ENCODE measurements around the gene RAPGEF1. TPM values are rescaled to one million over a fixed set of nuclear protein-coding genes. Genes with fewer than 3 reads are reported as not detected.

Gene RAPGEF1
- polyA plus RNA-seq, 2 of the 4 experiments (the other 2 are of a cell fraction), result 21.6 to 27.7 TPM

DNA sequence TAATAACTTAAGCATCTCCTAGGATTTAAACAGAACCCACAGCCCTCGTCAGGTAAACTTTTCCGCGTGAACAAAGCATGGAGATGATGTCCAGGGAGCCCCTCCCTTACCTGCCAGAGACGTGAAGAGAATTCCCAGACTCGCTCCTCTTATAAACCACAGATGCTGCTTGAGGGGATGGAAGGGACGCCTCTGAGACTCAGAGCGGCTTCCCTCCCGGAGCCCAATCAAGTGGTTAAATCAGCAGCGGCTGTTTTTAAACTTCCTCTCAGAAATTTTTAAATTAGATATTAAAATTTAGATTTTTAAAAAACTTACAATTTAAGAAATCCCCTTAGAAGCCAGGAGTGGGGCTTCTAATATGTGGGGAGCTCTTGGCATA, 71.8 kb downstream of the RAPGEF1 start (continued):
- TF ChIP-seq KDM5A (IDR thresholded peaks at IDR 0.05) (no peak), CHD2 (IDR thresholded peaks at IDR 0.05; ENCODE audit: low read length, partially characterized antibody) (no peak)

DNA sequence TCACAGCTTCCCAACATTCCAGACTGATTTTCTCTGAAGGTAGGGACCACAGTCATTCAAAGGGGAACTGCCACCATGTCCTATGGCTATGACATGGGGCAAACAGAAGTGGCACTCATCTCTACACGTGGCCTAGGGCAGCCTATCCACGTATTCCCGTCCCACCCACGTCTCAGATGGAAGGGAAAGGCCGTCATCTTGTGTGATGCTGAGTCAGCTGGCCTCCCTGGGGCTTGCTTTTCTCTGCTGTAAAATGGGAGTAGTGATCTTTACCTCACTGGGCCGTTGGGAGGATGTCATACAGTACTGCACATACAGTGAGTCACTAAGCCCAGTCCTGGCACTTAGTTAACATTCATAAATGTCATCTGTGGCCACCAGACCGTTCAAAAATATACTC, 72.3 kb downstream of the RAPGEF1 start:
- TF ChIP-seq HOXA7 (CRISPR knock-in tag; IDR thresholded peaks at IDR 0.05), result no peak
- no peak for TF ChIP-seq KDM5A (IDR thresholded peaks at IDR 0.05)
- peak; percentile 39 for TF ChIP-seq MAFK (IDR thresholded peaks at IDR 0.05; ENCODE audit: partially characterized antibody)
- no peak for TF ChIP-seq ZFP36 (IDR thresholded peaks at IDR 0.05; ENCODE audit: borderline replicate concordance, partially characterized antibody)
- no peak for FAIRE-seq
- H3K4me3 ChIP-seq, result no peak overlapping the region
- ChIA-PET CTCF (no interaction called here), POLR2A (no interaction called here)
- no peak for DNase-seq (ENCODE audit: low read depth in 1 of 2, low spot score in 1 of 2)
- H3K9me3 ChIP-seq, result peaks cover 15% of the 10 kb centered on the region; the same call in 1 of the 3 replicates
- ATAC-seq, result no peak
- H3K4me2 ChIP-seq, result no peak overlapping the region
- H3K27ac ChIP-seq, result no peak overlapping the region
- 76% methylated on average over 7 of the region's 7 CpGs for WGBS (ENCODE audit: missing lambda C conversion rate)
- H3K4me1 ChIP-seq, result peaks cover 20% of the 10 kb centered on the region

DNA sequence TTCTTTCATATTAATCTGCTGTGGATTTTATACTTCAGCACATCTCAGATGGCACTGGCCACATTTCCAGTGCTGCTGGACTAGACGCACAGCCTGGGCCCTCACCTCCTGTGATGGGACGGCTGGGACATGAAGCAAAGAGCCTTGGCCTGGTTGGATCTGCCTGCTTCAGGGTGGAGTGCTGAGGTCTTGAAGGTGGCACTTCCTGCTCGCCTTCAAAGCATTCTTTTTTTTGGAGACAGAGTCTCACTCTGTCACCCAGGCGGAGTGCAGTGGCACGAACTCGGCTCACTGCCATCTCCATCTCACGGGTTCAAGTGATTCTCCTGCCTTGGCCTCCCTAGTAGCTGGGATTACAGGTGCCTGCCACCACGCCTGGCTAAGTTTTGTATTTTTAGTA, 73.1 kb downstream of the RAPGEF1 start:
- FAIRE-seq (no peak), ATAC-seq (no peak), DNase-seq (ENCODE audit: low read depth in 1 of 2, low spot score in 1 of 2) (no peak)
- no peak overlapping the region for H3K4me3 ChIP-seq
- peaks cover 25% of the 10 kb centered on the region for H3K4me1 ChIP-seq
- no peak for TF ChIP-seq FOXS1 (CRISPR knock-in tag; IDR thresholded peaks at IDR 0.05)
- no peak for TF ChIP-seq MAFK (IDR thresholded peaks at IDR 0.05; ENCODE audit: partially characterized antibody)
- no peak for TF ChIP-seq HOXA7 (CRISPR knock-in tag; IDR thresholded peaks at IDR 0.05)
- no peak for TF ChIP-seq CBX2 (IDR thresholded peaks at IDR 0.05; ENCODE audit: borderline replicate concordance, low read depth)
- no peak for TF ChIP-seq HOXB5 (CRISPR knock-in tag; IDR thresholded peaks at IDR 0.05)
- TF ChIP-seq, protein P1, sequence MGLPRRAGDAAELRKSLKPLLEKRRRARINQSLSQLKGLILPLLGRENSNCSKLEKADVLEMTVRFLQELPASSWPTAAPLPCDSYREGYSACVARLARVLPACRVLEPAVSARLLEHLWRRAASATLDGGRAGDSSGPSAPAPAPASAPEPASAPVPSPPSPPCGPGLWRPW (IDR thresholded peaks at IDR 0.05), result no peak
- TF ChIP-seq HOXB13 (CRISPR knock-in tag; IDR thresholded peaks at IDR 0.05; ENCODE audit: low read depth), result no peak
- TF ChIP-seq, protein P2, sequence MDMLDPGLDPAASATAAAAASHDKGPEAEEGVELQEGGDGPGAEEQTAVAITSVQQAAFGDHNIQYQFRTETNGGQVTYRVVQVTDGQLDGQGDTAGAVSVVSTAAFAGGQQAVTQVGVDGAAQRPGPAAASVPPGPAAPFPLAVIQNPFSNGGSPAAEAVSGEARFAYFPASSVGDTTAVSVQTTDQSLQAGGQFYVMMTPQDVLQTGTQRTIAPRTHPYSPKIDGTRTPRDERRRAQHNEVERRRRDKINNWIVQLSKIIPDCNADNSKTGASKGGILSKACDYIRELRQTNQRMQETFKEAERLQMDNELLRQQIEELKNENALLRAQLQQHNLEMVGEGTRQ (IDR thresholded peaks at IDR 0.05), result no peak
- TF ChIP-seq PHF8 (IDR thresholded peaks at IDR 0.05; ENCODE audit: borderline replicate concordance, low read depth), result no peak
- TF ChIP-seq, protein P3, sequence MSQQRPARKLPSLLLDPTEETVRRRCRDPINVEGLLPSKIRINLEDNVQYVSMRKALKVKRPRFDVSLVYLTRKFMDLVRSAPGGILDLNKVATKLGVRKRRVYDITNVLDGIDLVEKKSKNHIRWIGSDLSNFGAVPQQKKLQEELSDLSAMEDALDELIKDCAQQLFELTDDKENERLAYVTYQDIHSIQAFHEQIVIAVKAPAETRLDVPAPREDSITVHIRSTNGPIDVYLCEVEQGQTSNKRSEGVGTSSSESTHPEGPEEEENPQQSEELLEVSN (IDR thresholded peaks at IDR 0.05; ENCODE audit: borderline replicate concordance, low read depth), result no peak
- TF ChIP-seq RCOR1 (IDR thresholded peaks at IDR 0.05; ENCODE audit: low read depth, low read length), result no peak
- TF ChIP-seq CBX8 (IDR thresholded peaks at IDR 0.05), result no peak
- no peak for TF ChIP-seq ESRRA (IDR thresholded peaks at IDR 0.05; ENCODE audit: borderline replicate concordance, low read length)
- no peak for TF ChIP-seq ZNF302 (CRISPR knock-in tag; IDR thresholded peaks at IDR 0.05)
- no peak for TF ChIP-seq MYC (IDR thresholded peaks at IDR 0.05; ENCODE audit: borderline replicate concordance, low read length)
- TF ChIP-seq, protein P4, sequence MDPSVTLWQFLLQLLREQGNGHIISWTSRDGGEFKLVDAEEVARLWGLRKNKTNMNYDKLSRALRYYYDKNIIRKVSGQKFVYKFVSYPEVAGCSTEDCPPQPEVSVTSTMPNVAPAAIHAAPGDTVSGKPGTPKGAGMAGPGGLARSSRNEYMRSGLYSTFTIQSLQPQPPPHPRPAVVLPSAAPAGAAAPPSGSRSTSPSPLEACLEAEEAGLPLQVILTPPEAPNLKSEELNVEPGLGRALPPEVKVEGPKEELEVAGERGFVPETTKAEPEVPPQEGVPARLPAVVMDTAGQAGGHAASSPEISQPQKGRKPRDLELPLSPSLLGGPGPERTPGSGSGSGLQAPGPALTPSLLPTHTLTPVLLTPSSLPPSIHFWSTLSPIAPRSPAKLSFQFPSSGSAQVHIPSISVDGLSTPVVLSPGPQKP (IDR thresholded peaks at IDR 0.05; ENCODE audit: low read depth, low read length), result no peak
- H3K4me2 ChIP-seq, result no peak overlapping the region
- no peak overlapping the region for H3K27ac ChIP-seq
- 94% methylated on average over 8 of the region's 8 CpGs for WGBS (ENCODE audit: missing lambda C conversion rate)
- ChIA-PET CTCF (interaction anchor here (1.0 kb wide), 1 partner anchor 9 kb away, joined by 3 read pairs; no protein-coding TSS in a partner anchor), POLR2A (no interaction called here)
- peaks cover 15% of the 10 kb centered on the region; the same call in 1 of the 3 replicates for H3K9me3 ChIP-seq

DNA sequence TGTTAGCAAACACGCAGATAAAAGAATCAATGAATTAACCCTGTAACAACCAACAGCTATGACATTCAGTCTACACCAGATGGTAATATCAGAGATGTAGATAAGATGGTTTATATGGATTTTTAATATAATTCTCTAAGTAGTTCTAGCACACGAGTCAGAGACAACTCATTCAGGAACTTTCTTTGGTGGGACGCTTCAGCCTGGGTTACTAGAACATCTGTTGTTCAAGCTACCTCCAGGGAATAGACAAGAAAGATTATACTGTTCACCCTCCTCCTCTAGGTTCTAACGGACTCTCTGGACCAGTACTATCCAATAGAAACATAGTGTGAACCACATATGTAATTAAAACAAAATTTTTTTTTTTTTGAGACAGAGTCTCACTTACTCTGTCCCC, 73.8 kb downstream of the RAPGEF1 start:
- Histone ChIP-seq H3K4me2 (no peak overlapping the region), H3K4me3 (no peak overlapping the region), H3K9me3 (peaks cover 15% of the 10 kb centered on the region; the same call in 1 of the 3 replicates), H3K27ac (no peak overlapping the region), H3K4me1 (peaks cover 28% of the 10 kb centered on the region)
- WGBS (ENCODE audit: missing lambda C conversion rate), result 74% methylated on average over 4 of the region's 4 CpGs
- no peak for ATAC-seq
- CTCF ChIA-PET, result interaction anchor here (0.7 to 1.5 kb wide), 6 partner anchors 10 to 799 kb away, joined by 3 to 5 read pairs (median 4); no protein-coding TSS in a partner anchor
- POLR2A ChIA-PET, result no interaction called here
- no peak for FAIRE-seq
- TF ChIP-seq RCOR1 (IDR thresholded peaks at IDR 0.05; ENCODE audit: low read depth, low read length) (no peak), ESRRA (IDR thresholded peaks at IDR 0.05; ENCODE audit: borderline replicate concordance, low read length) (no peak), KDM5A (IDR thresholded peaks at IDR 0.05) (no peak), NFE2L2 (conservative IDR thresholded peaks at IDR 0.05; ENCODE audit: low read length) (no peak), ZFP36 (IDR thresholded peaks at IDR 0.05; ENCODE audit: borderline replicate concordance, partially characterized antibody) (no peak), EP300 (IDR thresholded peaks at IDR 0.05) (no peak), MAFK (IDR thresholded peaks at IDR 0.05; ENCODE audit: partially characterized antibody) (no peak), HEYL (CRISPR knock-in tag; IDR thresholded peaks at IDR 0.05) (no peak), HDAC2 (IDR thresholded peaks at IDR 0.05) (no peak)
- TF ChIP-seq, protein P5, sequence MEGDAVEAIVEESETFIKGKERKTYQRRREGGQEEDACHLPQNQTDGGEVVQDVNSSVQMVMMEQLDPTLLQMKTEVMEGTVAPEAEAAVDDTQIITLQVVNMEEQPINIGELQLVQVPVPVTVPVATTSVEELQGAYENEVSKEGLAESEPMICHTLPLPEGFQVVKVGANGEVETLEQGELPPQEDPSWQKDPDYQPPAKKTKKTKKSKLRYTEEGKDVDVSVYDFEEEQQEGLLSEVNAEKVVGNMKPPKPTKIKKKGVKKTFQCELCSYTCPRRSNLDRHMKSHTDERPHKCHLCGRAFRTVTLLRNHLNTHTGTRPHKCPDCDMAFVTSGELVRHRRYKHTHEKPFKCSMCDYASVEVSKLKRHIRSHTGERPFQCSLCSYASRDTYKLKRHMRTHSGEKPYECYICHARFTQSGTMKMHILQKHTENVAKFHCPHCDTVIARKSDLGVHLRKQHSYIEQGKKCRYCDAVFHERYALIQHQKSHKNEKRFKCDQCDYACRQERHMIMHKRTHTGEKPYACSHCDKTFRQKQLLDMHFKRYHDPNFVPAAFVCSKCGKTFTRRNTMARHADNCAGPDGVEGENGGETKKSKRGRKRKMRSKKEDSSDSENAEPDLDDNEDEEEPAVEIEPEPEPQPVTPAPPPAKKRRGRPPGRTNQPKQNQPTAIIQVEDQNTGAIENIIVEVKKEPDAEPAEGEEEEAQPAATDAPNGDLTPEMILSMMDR (IDR thresholded peaks at IDR 0.05), result no peak
- TF ChIP-seq, protein P6, sequence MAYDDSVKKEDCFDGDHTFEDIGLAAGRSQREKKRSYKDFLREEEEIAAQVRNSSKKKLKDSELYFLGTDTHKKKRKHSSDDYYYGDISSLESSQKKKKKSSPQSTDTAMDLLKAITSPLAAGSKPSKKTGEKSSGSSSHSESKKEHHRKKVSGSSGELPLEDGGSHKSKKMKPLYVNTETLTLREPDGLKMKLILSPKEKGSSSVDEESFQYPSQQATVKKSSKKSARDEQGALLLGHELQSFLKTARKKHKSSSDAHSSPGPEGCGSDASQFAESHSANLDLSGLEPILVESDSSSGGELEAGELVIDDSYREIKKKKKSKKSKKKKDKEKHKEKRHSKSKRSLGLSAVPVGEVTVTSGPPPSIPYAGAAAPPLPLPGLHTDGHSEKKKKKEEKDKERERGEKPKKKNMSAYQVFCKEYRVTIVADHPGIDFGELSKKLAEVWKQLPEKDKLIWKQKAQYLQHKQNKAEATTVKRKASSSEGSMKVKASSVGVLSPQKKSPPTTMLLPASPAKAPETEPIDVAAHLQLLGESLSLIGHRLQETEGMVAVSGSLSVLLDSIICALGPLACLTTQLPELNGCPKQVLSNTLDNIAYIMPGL (CRISPR knock-in tag; IDR thresholded peaks at IDR 0.05; ENCODE audit: borderline replicate concordance), result no peak
- DNase-seq (ENCODE audit: low read depth in 1 of 2, low spot score in 1 of 2), result no peak
